HG03108 (cell line): Measurements from ENCODE around the gene PTPN5.

ENCODE experiments used
- ATAC-seq: cut with Tn5 transposase; IDR thresholded peaks from one replicate; pipeline ENCODE4 v1.9.1; 2021; ENCODE audit warnings: moderate library complexity; ENCODE audit not compliant: unreplicated experiment

PTPN5 gene

GRCh38 chr11:18743365-18743764 is 48.2 kb downstream of the PTPN5 start:
- ATAC-seq, result no peak

GRCh38 chr11:18741783-18742182 is 49.8 kb downstream of the PTPN5 start:
- ATAC-seq, result no peak

- ATAC-seq, result no peak
Measured at GRCh38 chr11:18739685-18740084, 51.9 kb downstream of the PTPN5 start.

GRCh38 chr11:18737642-18738041 is 54.0 kb downstream of the PTPN5 start:
- ATAC-seq, result no peak

- no peak for ATAC-seq
Measured at GRCh38 chr11:18736590-18737148, 54.9 kb downstream of the PTPN5 start.

- ATAC-seq, result no peak
Measured at GRCh38 chr11:18733202-18733601, 58.4 kb downstream of the PTPN5 start.

GRCh38 chr11:18731949-18732821 is 59.4 kb downstream of the PTPN5 start:
- ATAC-seq, result no peak

GRCh38 chr11:18731441-18731840 is 60.2 kb downstream of the PTPN5 start:
- ATAC-seq, result no peak

GRCh38 chr11:18730020-18730419 is 61.6 kb downstream of the PTPN5 start:
- ATAC-seq, result no peak

GRCh38 chr11:18729426-18729825 is 62.2 kb downstream of the PTPN5 start:
- ATAC-seq, result no peak

- no peak for ATAC-seq
Measured at GRCh38 chr11:18728658-18729057, 62.9 kb downstream of the PTPN5 start.

- no peak for ATAC-seq
Measured at GRCh38 chr11:18727479-18728236, 63.9 kb downstream of the PTPN5 start.

- no peak for ATAC-seq
Measured at GRCh38 chr11:18726040-18726439, 65.6 kb downstream of the PTPN5 start, which contains the start of gene IGSF22. Gene IGSF22 (minus strand): TSS chr11:18726188. CDS start chr11:18724236, 1,952 bp downstream.

- no peak for ATAC-seq
Measured at GRCh38 chr11:18723991-18724390, 67.6 kb downstream of the PTPN5 start.

GRCh38 chr11:18722293-18722637 is 69.3 kb downstream of the PTPN5 start:
- no peak for ATAC-seq

- ATAC-seq, result peak; percentile 75
Measured at GRCh38 chr11:18721561-18722292, 69.9 kb downstream of the PTPN5 start.

- ATAC-seq, result peak; percentile 65
Measured at GRCh38 chr11:18720808-18721560, 70.6 kb downstream of the PTPN5 start.

- no peak for ATAC-seq
Measured at GRCh38 chr11:18720091-18720807, 71.3 kb downstream of the PTPN5 start.

GRCh38 chr11:18715476-18715875 is 76.1 kb downstream of the PTPN5 start:
- no peak for ATAC-seq

GRCh38 chr11:18714443-18714780 is 77.2 kb downstream of the PTPN5 start:
- ATAC-seq, result no peak
